HCT116 (cell line): Measurements from ENCODE around the gene VAV2. TPM values are rescaled to one million over a fixed set of nuclear protein-coding genes. Genes with fewer than 3 reads are reported as not detected.

Experiments used
- ATAC-seq: fragments of 200-7000 bp; cut with Tn5 transposase; 2 replicates; pipeline ENCODE4 v1.9.1; 2020; ENCODE audit warnings: mild to moderate bottlenecking, moderate library complexity
- BruUV-seq: library from RNA; stranded (reverse); fragments of 400-500 nt; replicated peaks from 2 replicates; lab custom pipeline; 2021; lab: Mats Ljungman, UMichigan
- CTCF ChIA-PET: fragments of 300-600 bp; sonication (Branson Sonifier 250); formaldehyde crosslinking; loops from one replicate; lab custom pipeline; 2021; ENCODE audit warnings: antibody characterized with exemption; lab: Charles Lee
- POLR2A ChIA-PET: fragments of 300-600, 350-600 bp; sonication (Branson Sonifier 250); formaldehyde crosslinking; loops from one replicate; lab custom pipeline; 2021; ENCODE audit warnings: antibody characterized with exemption; lab: Charles Lee
- RAD21 ChIA-PET, 2 experiments: fragments of 300-600 bp; sonication (Branson Sonifier 250); formaldehyde crosslinking; loops; one replicate each; lab custom pipeline; 2023; ENCODE audit warnings: low total read pairs in 2 of 2; ENCODE audit not compliant: uncharacterized antibody in 2 of 2, unreplicated experiment in 2 of 2, low non-redundant PET in 1 of 2; lab: Charles Lee
- DNase-seq: peaks from one replicate; pipeline ENCODE4 v3.0.0-alpha.2; 2010; ENCODE audit warnings: low read depth, low spot score
- H2AFZ ChIP-seq: fragments of 200-600 bp; shearing (Covaris generic), sonication (generic); 2 replicates; pipeline ENCODE4 v1.6.1; 2017; ENCODE audit warnings: low read depth, mixed run types, mixed read lengths, antibody characterized with exemption, low read length; ENCODE audit not compliant: poor library complexity, severe bottlenecking
- H3K27ac ChIP-seq: 2 replicates; pipeline ENCODE4 v1.5.1; 2012; ENCODE audit warnings: low read depth, low read length
- H3K27me3 ChIP-seq: fragments of 200-600 bp; sonication (generic); 2 replicates; pipeline ENCODE4 v1.6.1; 2016; ENCODE audit warnings: mixed run types, low read length, mixed read lengths; ENCODE audit not compliant: insufficient read depth
- H3K36me3 ChIP-seq, 2 experiments: fragments of 200-500 bp in 1 of 2; fragments of 200-600 bp in 1 of 2; sonication (Bioruptor generic) in 1 of 2; sonication (generic) in 1 of 2; 2 replicates each; pipeline versions ENCODE4 v1.5.1 to v1.6.1; 2014 to 2016; ENCODE audit warnings: low read length in 2 of 2, inconsistent platforms in 1 of 2, mixed read lengths in 1 of 2, mixed run types in 1 of 2; ENCODE audit not compliant: insufficient read depth in 2 of 2, control insufficient read depth in 1 of 2
- H3K4me1 ChIP-seq, 2 experiments: fragments of 200-600 bp in 1 of 2; sonication (generic) in 1 of 2; 2 replicates each; pipeline versions ENCODE4 v1.5.1 to v1.6.1; 2012 to 2017; ENCODE audit warnings: low read length in 2 of 2, inconsistent platforms in 1 of 2, mild to moderate bottlenecking in 1 of 2, mixed read lengths in 1 of 2, mixed run types in 1 of 2, moderate library complexity in 1 of 2; ENCODE audit not compliant: insufficient read depth in 2 of 2, control insufficient read depth in 1 of 2
- H3K4me2 ChIP-seq: fragments of 200-600 bp; sonication (generic); 2 replicates; pipeline ENCODE4 v1.6.1; 2017; ENCODE audit warnings: mixed run types, low read length, mixed read lengths
- H3K4me3 ChIP-seq, 2 experiments: fragments of 200-600 bp in 1 of 2; sonication (generic) in 1 of 2; replicated peaks in 1 of 2; 2 replicates each; pipeline ENCODE4 v1.5.1; 2011 to 2016; ENCODE audit warnings: low read length in 2 of 2, control low read depth in 1 of 2, low read depth in 1 of 2, mild to moderate bottlenecking in 1 of 2, mixed read lengths in 1 of 2, mixed run types in 1 of 2
- H3K79me2 ChIP-seq: fragments of 200-600 bp; sonication (generic); 2 replicates; pipeline ENCODE4 v1.6.1; 2017; ENCODE audit warnings: mild to moderate bottlenecking, mixed run types, low read length, moderate library complexity, mixed read lengths; ENCODE audit not compliant: insufficient read depth
- H3K9ac ChIP-seq: fragments of 200-600 bp; sonication (generic); 2 replicates; pipeline ENCODE4 v1.6.1; 2016; ENCODE audit warnings: low read length, mixed read lengths
- H3K9me2 ChIP-seq: fragments of 200-600 bp; sonication (generic), shearing (Covaris generic); 2 replicates; pipeline ENCODE4 v1.6.1; 2017; ENCODE audit warnings: mixed run types, mild to moderate bottlenecking, moderate library complexity; ENCODE audit not compliant: insufficient read depth
- H3K9me3 ChIP-seq, 2 experiments: fragments of 200-500 bp in 1 of 2; fragments of 200-600 bp in 1 of 2; sonication (Bioruptor generic) in 1 of 2; sonication (generic) in 1 of 2; 2 replicates each; pipeline ENCODE4 v1.6.1; 2014 to 2017; ENCODE audit warnings: low read length in 2 of 2, mixed read lengths in 2 of 2, inconsistent platforms in 1 of 2, low read depth in 1 of 2, mild to moderate bottlenecking in 1 of 2, mixed run types in 1 of 2, moderate library complexity in 1 of 2; ENCODE audit not compliant: control insufficient read depth in 1 of 2, insufficient read depth in 1 of 2
- H4K20me1 ChIP-seq: fragments of 200-600 bp; sonication (generic), shearing (Covaris generic); 2 replicates; pipeline ENCODE4 v1.6.1; 2017; ENCODE audit warnings: mixed run types, mild to moderate bottlenecking, moderate library complexity; ENCODE audit not compliant: insufficient read depth
- CEBPB ChIP-seq: IDR thresholded peaks from 2 replicates; pipeline ENCODE4 v1.6.1; 2012; ENCODE audit warnings: low read depth
- EGR1 ChIP-seq: IDR thresholded peaks from 2 replicates; pipeline ENCODE4 v1.6.1; 2012; ENCODE audit warnings: low read depth
- POLR2AphosphoS5 ChIP-seq: IDR thresholded peaks from 2 replicates; pipeline ENCODE4 v1.6.1; 2011; ENCODE audit warnings: mild to moderate bottlenecking, low read depth, low read length, moderate library complexity
- SIN3A ChIP-seq: IDR thresholded peaks from 2 replicates; pipeline ENCODE4 v1.6.1; 2012; ENCODE audit warnings: low read depth
- SRF ChIP-seq: IDR thresholded peaks from 2 replicates; pipeline ENCODE4 v1.6.1; 2012; ENCODE audit warnings: low read depth
- TCF7L2 ChIP-seq: IDR thresholded peaks from 2 replicates; pipeline ENCODE4 v1.7.0; 2011; ENCODE audit warnings: borderline replicate concordance, inconsistent platforms; ENCODE audit not compliant: insufficient read depth, insufficient read length; ENCODE audit errors: extremely low read depth
- intact Hi-C: fragments of 100-400 bp; cut with micrococcal nuclease; formaldehyde crosslinking; loops from 2 replicates; pipeline ENCODE4 v1.10.0; 2022
- total RNA-seq: library from RNA; stranded (reverse); gene quantifications from one replicate; pipeline ENCODE4 v1.2.1, GENCODE V29; 2021; ENCODE audit not compliant: unreplicated experiment
- TF ChIP-seq, protein P1 (sequence below): IDR thresholded peaks from 2 replicates; pipeline ENCODE4 v1.6.1; 2011; ENCODE audit warnings: mild to moderate bottlenecking, low read length, moderate library complexity; ENCODE audit not compliant: insufficient replicate concordance; ENCODE audit errors: extremely low read depth

The VAV2 gene
- total RNA-seq, 1 experiment from 2014 or later = 33.2 TPM

DNA sequence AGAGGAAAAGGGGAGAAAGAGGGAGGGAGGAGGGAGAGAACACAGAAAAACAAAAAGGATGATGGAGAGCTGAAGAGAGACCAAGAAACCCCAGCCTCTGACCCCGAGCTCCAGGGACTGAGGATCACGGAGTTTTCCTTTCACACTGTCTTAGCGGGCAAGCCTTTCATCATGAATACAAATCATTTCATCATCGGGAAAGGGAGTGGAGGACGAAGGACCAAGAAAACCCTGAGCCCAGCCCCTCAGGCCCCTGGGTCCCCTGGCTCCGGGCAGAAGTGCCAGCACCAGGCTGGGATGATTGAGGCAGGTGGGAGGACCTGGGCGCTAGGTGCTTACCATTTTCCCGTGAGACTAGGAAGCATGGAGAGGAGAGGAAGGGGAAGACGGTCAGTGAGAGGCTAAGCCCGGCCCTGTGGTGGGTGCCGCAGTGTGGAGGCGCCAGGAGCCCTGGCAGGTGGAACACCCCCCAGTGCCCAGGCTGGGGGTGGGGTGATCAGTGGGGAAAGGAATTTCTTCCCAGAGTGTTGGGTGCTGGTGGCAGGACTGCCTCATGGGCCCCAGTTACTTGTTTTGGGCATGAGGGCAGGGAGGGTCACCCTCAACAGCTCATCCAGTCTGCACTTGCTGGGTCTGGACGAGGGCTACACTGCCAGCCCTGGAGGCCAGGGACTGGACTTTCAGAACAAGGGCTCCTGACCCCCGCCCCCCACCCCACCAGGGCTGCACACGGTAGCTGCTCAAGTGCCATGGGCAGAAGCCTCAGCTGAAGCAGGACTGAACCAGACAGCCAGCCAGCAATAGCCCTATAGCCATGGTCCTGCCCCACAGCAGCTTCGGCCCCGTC lies 205.0 kb downstream of the VAV2 start:
- intact Hi-C loops = no loop called here
- RAD21 ChIA-PET = no interaction called here

DNA sequence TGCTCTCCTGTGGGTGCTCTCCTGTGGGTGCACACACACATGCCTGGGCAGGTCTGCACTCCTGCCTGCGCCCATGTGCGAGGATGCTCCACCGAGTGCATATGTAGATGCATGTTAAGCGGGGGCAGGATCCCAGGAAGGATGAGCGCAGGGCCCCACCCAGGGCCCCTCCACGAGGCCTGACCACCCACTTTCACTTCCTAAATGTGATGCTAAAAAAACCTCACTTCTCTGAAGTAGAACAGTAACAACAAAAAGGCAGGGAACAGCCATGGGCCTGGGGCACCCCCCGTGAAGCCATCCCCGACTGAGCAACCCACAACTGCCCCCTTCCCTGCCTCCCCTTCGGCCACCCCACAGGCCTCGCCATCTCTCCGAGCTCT lies 205.8 kb downstream of the VAV2 start:
- no peaks in the 10 kb centered on the region for H4K20me1 ChIP-seq
- TF ChIP-seq EGR1 (no peak), TCF7L2 (no peak)
- intact Hi-C loops = no loop called here
- ATAC-seq (no peak), DNase-seq (no peak)
- H3K79me2 ChIP-seq = no peaks in the 10 kb centered on the region
- H2AFZ ChIP-seq = no peak overlapping the region
- H3K9me3 ChIP-seq = no peaks in the 10 kb centered on the region
- H3K9ac ChIP-seq = no peak overlapping the region
- POLR2A ChIA-PET = no interaction called here
- CTCF ChIA-PET = no interaction called here
- no peaks in the 10 kb centered on the region for H3K4me1 ChIP-seq
- no peak overlapping the region for H3K4me2 ChIP-seq
- no peak overlapping the region for H3K4me3 ChIP-seq
- peaks cover 0 to 3% of the 10 kb centered on the region in 2 experiments; a peak in 2 of 4 replicates for H3K36me3 ChIP-seq
- H3K27me3 ChIP-seq = no peaks in the 10 kb centered on the region
- no peaks in the 10 kb centered on the region for H3K9me2 ChIP-seq
- no peak overlapping the region for H3K27ac ChIP-seq
- no TSS peak for BruUV-seq
- RAD21 ChIA-PET = no interaction called here

More for the DNA sequence above, 205.0 kb downstream of the VAV2 start:
- Histone ChIP-seq H4K20me1 (no peaks in the 10 kb centered on the region), H3K9ac (no peak overlapping the region), H3K36me3 (peaks cover 0 to 3% of the 10 kb centered on the region in 2 experiments; a peak in 2 of 4 replicates), H3K9me3 (no peaks in the 10 kb centered on the region), H3K79me2 (no peaks in the 10 kb centered on the region), H3K4me3 (no peak overlapping the region), H3K9me2 (no peaks in the 10 kb centered on the region), H3K4me2 (no peak overlapping the region), H2AFZ (no peak overlapping the region), H3K27ac (no peak overlapping the region), H3K27me3 (no peaks in the 10 kb centered on the region), H3K4me1 (no peaks in the 10 kb centered on the region)
- ATAC-seq (no peak), DNase-seq (no peak)
- ChIA-PET CTCF (no interaction called here), POLR2A (no interaction called here)
- no TSS peak for BruUV-seq
- TF ChIP-seq SRF (no peak), SIN3A (no peak), CEBPB (no peak), POLR2AphosphoS5 (no peak)
- TF ChIP-seq, protein P1, sequence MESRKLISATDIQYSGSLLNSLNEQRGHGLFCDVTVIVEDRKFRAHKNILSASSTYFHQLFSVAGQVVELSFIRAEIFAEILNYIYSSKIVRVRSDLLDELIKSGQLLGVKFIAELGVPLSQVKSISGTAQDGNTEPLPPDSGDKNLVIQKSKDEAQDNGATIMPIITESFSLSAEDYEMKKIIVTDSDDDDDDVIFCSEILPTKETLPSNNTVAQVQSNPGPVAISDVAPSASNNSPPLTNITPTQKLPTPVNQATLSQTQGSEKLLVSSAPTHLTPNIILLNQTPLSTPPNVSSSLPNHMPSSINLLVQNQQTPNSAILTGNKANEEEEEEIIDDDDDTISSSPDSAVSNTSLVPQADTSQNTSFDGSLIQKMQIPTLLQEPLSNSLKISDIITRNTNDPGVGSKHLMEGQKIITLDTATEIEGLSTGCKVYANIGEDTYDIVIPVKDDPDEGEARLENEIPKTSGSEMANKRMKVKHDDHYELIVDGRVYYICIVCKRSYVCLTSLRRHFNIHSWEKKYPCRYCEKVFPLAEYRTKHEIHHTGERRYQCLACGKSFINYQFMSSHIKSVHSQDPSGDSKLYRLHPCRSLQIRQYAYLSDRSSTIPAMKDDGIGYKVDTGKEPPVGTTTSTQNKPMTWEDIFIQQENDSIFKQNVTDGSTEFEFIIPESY = no peak
